HG02970 (cell line): ENCODE measurements around the gene RNF149.
"Not testable (repeated sequence)": the region's sequence is repeated elsewhere in the genome, so short reads cannot be mapped to it uniquely, and the experiment has no call there.

Source experiments
- ATAC-seq: cut with Tn5 transposase; IDR thresholded peaks from one replicate; pipeline ENCODE4 v1.9.1; 2021; ENCODE audit warnings: mild to moderate bottlenecking, moderate library complexity, moderate number of reproducible peaks; ENCODE audit not compliant: unreplicated experiment, low FRiP score

RNF149 gene

GRCh38 chr2:101332885-101333766, 24.6 kb upstream of the RNF149 start:
- ATAC-seq: no peak

DNA sequence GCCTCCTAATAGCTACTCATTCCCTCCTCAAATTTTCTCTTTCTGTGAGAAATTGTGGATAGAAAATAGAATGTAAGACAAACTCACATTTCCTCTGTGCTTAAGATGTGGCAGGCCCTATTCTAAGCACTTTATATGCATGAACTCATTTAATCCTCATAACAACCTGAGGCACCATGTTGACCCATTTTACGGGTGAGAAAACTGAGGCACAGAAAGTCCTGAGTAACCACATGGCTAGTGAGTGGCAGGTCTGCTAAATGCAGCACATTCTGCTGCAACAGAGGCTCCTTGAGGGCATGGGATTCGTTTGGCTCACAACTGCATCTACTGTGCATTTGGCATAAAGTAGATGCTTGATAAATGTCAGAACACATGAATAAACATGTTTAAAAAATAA, 22.7 kb upstream of the RNF149 start:
- ATAC-seq: no peak

- no peak for ATAC-seq
These were observed 21.9 kb upstream of the RNF149 start for GRCh38 chr2:101330253-101330933.

DNA sequence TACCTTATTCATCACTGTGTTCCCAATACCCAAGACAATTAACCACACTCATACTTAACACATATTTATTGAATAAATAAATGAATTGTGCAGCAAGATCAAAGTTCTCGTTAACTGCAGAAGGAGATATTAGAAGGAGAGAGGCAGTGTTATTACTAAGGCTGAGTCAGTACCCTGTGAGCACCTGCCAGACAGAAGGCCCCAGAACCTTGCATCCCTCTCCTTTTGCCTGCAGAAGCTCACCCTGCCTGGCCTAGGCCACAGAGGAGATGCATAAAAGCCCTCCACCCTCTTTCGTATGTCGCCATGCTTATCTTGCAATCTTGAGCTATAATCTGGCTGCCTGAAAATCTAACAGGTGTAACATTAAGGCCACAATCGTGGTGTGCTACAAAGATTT, 20.5 kb upstream of the RNF149 start:
- ATAC-seq: no peak

GRCh38 chr2:101328474-101329007, 20.0 kb upstream of the RNF149 start:
- ATAC-seq: no peak

DNA sequence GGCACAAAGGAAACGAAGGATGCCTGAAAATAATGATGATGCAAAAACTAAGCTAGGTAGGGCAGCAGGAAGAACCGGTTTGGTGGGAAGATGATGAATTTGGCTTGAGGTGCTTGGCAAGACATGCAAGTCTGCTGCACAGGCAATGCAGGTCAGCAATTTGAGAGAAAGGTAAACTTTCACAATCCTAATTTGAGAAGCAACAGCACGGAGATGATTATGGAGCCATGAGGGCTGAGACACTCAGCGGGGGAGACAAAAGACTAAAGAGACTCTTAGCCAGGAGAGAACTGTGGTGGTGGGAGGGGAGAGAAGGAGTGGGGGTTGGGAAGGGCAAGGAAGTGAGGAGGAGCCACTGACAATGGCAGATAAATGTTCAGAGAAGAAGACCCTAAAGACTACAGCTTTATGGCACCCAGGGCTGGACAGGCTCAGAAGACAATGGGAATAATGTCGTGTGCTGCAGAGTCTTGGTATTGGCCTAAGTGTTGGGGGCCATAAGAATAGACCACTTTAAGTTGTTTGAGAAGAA, 19.4 kb upstream of the RNF149 start:
- ATAC-seq: no peak

DNA sequence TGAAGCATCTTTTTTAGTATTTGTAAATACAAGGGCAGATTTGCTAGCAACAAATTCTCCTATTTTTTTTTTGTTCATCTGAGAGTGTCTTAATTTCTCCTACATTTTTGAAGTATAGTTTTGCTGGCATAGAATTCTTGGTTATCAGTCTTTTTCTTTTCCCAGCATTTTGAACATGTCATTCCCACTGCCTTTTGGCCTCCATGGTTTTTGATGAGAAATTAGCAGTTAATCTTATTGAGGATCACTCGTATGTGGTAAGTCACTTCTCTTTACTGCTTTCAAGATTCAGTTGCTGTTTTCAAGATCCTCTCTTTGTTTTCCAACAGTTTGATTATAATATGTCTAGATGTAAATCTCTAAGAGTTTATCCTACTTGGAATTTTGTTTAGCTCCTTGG, 16.9 kb upstream of the RNF149 start:
- no peak for ATAC-seq

- ATAC-seq: not testable (repeated sequence)
These were observed 8.1 kb upstream of the RNF149 start for GRCh38 chr2:101316568-101316967.

DNA sequence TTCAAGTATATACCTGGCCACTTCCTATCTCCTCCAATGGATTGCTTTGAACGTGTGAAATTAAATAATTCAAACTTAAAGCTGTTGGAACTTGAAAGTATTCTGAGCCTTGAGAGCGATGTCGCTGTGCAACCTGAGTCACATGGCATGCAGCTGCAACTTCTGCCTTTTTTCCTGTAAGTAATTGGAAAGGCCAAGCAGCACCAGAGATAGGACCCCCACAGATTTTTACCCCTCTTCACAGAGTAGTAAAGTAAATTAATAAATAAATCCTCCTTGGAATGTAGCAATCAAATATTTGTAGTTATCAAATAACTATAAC, 3.2 kb upstream of the RNF149 start:
- no peak for ATAC-seq

GRCh38 chr2:101310834-101311695, 2.6 kb upstream of the RNF149 start:
- no peak for ATAC-seq

- no peak for ATAC-seq
These were observed 1.8 kb upstream of the RNF149 start for GRCh38 chr2:101310090-101310833.

DNA sequence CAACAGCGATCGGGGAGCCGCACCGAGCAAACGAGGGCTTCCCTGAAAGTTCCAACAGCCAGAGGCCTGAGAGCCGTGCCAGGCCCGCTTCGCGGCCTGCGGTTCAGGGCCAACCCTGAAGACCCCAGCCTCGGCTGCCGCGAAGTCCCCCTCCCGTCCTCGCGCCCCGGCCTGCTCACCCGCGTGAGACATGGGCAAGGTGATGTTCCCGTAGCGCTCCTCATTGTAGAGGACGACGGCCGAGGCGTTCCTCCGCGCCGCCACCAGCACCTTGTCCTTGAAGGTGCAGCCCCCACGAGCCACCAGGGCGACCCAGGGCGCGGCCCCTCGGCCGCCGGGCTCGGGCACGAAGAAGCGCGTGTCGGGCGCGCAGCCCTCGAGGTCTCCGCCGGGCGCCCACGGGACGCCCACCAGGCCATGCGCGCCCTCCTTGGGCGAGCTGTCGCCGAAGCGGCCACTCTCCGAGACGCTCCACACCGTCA, 510 bp downstream of the RNF149 start:
- no peak for ATAC-seq

DNA sequence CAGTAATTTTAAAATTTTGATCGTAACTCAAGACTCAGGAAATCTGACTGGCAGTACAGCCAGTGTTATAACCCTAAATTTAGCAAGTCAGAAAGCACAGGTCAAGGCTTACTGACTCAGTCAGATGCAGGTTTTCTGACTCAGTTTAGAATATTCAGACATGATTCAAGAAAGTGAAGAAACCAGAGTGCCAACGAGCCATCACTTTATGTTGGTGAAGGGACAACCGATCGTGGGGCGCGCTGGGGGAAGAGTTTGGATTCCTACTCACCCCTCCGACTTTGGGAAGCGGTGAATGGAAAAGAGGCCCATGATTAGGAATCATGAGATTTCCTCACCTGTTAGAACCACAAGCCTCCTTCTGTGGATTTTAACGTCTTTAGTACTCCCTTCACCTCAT, 998 bp downstream of the RNF149 start:
- no peak for ATAC-seq

DNA sequence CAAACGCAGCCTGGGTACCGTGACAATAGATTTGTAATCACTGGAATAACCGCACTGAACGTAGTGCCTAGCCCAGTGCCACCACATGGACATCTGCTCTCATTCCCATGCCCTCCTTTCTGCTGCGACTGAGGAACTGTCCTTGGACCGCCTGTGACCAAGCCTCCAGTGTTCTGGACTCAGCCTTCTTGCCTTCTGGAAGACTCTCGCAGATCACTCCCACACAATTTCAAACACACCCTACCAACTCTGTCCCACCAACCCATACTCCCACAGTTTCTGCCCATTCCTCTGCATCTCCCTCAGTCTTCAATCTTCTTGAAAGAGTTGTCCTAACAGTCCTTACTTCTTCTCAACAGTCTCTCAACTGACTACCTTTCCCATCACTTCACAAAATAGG, 2.1 kb downstream of the RNF149 start:
- no peak for ATAC-seq

GRCh38 chr2:101305492-101306078, 2.9 kb downstream of the RNF149 start:
- ATAC-seq: no peak

GRCh38 chr2:101305035-101305434, 3.5 kb downstream of the RNF149 start:
- ATAC-seq: no peak

DNA sequence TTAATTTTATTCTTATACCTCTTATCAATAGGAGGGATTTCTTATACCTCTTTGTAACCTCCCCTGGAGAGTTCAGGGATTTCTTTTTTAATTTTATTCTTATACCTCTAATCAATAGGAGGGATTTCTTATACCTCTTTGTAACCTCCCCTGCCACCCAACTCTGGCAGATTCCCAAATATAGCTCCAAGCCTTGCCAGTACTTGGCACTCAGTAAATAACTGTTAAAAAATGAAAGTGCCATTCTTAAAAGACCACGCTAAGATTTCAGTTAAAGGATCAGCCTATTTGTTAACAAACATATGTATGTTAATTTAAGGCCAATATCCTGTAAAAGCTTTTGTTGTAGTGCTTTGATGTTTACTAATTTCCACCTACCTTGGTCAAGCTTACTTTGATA, 4.8 kb downstream of the RNF149 start:
- ATAC-seq: no peak

DNA sequence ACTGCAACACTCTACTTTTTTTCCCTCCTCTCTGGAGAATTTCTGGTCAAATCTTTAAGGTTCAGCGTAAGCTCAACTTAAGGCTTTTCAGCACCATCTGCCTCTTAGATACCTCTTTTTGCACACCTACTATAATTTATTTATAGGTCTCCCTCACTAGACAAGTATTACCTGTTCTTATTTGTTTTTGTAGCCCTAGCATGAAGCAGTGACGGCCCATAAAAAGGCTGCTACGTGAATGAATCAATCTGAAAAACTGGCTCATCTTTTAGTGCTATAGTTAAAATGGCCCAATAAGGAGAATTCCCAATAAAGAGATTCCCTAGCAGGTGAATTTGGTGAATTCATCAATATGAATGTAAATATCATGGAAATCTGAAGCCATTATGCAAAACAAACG, 6.5 kb downstream of the RNF149 start:
- ATAC-seq: no peak

GRCh38 chr2:101300836-101301235, 7.7 kb downstream of the RNF149 start:
- ATAC-seq: no peak
